H1 (cell line): ENCODE measurements around the gene TLL2. TPM values are rescaled to one million over a fixed set of nuclear protein-coding genes. Genes with fewer than 3 reads are reported as not detected.

ENCODE experiments used
- CBX8 ChIP-seq: fragments of 300-800, 300-1000 bp; sonication (generic); IDR thresholded peaks from 2 replicates; pipeline ENCODE4 v1.7.1; 2016; ENCODE audit warnings: low read depth, low read length, borderline replicate concordance
- CHD7 ChIP-seq: fragments of 300-600 bp; sonication (generic); IDR thresholded peaks from 2 replicates; pipeline ENCODE4 v1.7.1; 2012; ENCODE audit warnings: low read length, moderate library complexity, mild to moderate bottlenecking, inconsistent platforms; ENCODE audit not compliant: insufficient replicate concordance
- HDAC2 ChIP-seq, 2 experiments: fragments of 300-600 bp in 1 of 2; sonication (generic) in 1 of 2; IDR thresholded peaks; 2 replicates each; pipeline ENCODE4 v1.6.1; 2011 to 2012; ENCODE audit warnings: low read depth in 2 of 2, low read length in 2 of 2, mild to moderate bottlenecking in 2 of 2, moderate library complexity in 2 of 2, borderline replicate concordance in 1 of 2, inconsistent platforms in 1 of 2
- JUN ChIP-seq: IDR thresholded peaks from 2 replicates; pipeline ENCODE4 v1.6.1; 2011; ENCODE audit warnings: low read depth, mild to moderate bottlenecking, improper control_type of control experiment, low read length
- RFX5 ChIP-seq: IDR thresholded peaks from 2 replicates; pipeline ENCODE4 v1.6.1; 2011; ENCODE audit warnings: low read depth, low read length, improper control_type of control experiment, borderline replicate concordance
- RXRA ChIP-seq: IDR thresholded peaks from 2 replicates; pipeline ENCODE4 v1.6.1; 2011; ENCODE audit warnings: low read depth, mild to moderate bottlenecking, low read length, moderate library complexity; ENCODE audit not compliant: insufficient read depth
- SAP30 ChIP-seq: fragments of 300-600 bp; sonication (generic); IDR thresholded peaks from 2 replicates; pipeline ENCODE4 v1.7.1; 2012; ENCODE audit warnings: low read length, moderate library complexity, mild to moderate bottlenecking, inconsistent platforms; ENCODE audit not compliant: insufficient read depth, insufficient replicate concordance
- SP1 ChIP-seq: IDR thresholded peaks from 2 replicates; pipeline ENCODE4 v1.6.1; 2011; ENCODE audit warnings: low read depth, low read length
- YY1 ChIP-seq: IDR thresholded peaks from 2 replicates; pipeline ENCODE4 v1.6.1; 2011; ENCODE audit warnings: low read depth, mild to moderate bottlenecking, low read length
- polyA plus RNA-seq, 7 experiments: library from polyadenylated mRNA; depleted of rRNA in 3 of 7; stranded (reverse) in 5 of 7; unstranded in 2 of 7; fragments of >200 nt in 5 of 7; fragments of 200-250 nt in 2 of 7; gene quantifications; 1 replicate in 5 of 7; 2 replicates in 1 of 7; 4 replicates in 1 of 7; pipeline versions ENCODE4 v1.2.1 to v1.2.3, GENCODE V29; 2011 to 2013; ENCODE audit warnings: missing spikeins in 2 of 7, mixed read lengths in 2 of 7
- total RNA-seq: library from RNA; stranded (reverse); fragmentation: NEBNext Ultra II Directional; extraction: Animal tissue kit (Norgen Biotek cat#: 25700); gene quantifications from 2 replicates; pipeline ENCODE4 v1.2.1, GENCODE V29; 2021
- TF ChIP-seq, protein P1 (sequence below): IDR thresholded peaks from 2 replicates; pipeline ENCODE4 v1.6.1; 2011; ENCODE audit warnings: low read depth, mild to moderate bottlenecking, low read length; ENCODE audit not compliant: insufficient read depth

Gene TLL2
- total and polyA plus RNA-seq, 2 of the 8 experiments (the other 6 are each of a cell fraction or from before 2014, with no cell fraction given), result 2.4 to 3.2 TPM

DNA sequence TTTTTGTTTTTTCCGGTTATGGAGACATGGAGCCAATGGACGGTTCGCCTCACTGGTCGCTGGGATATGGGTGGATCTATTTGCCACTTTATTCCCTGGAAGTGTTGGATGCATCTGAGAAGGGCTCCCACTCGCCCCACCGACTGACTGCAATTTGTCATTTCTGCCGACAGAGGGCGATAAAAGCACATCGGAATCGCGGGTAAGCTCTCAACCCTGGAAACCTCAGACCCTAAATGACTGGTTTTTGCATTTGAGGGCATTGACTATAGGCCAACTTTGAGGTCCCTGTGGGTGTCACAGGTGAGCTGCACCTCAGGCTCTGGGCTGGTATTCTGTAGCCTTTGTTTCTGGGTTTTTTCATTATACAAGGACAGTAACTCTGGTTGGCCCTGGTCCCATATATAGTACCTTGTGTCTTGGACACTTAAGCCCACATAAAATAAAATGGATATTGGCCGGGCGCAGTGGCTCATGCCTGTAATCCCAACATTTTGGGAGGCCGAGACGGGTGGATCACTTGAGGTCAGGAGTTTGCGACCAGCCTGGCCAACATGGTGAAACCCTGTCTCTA is 143.1 kb downstream of the TLL2 start (continued):
- TF ChIP-seq CHD7, result no peak
- no peak for TF ChIP-seq SAP30
- no peak for TF ChIP-seq SP1
- no peak for TF ChIP-seq CBX8
- TF ChIP-seq JUN, result no peak
- TF ChIP-seq, protein P1, sequence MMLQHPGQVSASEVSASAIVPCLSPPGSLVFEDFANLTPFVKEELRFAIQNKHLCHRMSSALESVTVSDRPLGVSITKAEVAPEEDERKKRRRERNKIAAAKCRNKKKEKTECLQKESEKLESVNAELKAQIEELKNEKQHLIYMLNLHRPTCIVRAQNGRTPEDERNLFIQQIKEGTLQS, result no peak
- no peak for TF ChIP-seq YY1
- no peak for TF ChIP-seq HDAC2 (IDR thresholded peaks at IDR 0.05; ENCODE audit: borderline replicate concordance in 1 of 2, low read depth in 2 of 2, low read length in 2 of 2)
- TF ChIP-seq RXRA, result no peak
- no peak for TF ChIP-seq RFX5
